ENCODE results near the gene SLC35E1.

Gene SLC35E1

GRCh38 chr19:16532440-16533234 lies 39.6 kb downstream of the SLC35E1 start:
- TF ChIP-seq, protein P1, sequence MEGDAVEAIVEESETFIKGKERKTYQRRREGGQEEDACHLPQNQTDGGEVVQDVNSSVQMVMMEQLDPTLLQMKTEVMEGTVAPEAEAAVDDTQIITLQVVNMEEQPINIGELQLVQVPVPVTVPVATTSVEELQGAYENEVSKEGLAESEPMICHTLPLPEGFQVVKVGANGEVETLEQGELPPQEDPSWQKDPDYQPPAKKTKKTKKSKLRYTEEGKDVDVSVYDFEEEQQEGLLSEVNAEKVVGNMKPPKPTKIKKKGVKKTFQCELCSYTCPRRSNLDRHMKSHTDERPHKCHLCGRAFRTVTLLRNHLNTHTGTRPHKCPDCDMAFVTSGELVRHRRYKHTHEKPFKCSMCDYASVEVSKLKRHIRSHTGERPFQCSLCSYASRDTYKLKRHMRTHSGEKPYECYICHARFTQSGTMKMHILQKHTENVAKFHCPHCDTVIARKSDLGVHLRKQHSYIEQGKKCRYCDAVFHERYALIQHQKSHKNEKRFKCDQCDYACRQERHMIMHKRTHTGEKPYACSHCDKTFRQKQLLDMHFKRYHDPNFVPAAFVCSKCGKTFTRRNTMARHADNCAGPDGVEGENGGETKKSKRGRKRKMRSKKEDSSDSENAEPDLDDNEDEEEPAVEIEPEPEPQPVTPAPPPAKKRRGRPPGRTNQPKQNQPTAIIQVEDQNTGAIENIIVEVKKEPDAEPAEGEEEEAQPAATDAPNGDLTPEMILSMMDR (IDR thresholded peaks at IDR 0.05; ENCODE audit: low read depth, low read length), result no peak

DNA sequence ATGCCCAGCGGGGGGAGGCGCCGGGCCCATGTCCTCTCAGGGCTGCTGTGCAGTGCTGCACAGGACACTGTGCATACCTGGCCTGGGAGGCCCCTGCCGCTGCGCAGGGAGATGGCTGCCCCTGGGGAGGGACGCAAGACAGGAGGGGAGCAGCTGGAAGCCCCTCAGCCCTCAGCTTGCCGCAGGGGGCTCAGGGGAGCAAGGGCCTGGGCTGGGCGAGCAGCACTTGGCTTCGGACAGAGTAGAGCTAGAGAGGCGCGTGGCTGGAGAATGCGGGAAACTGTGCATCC lies 40.9 kb downstream of the SLC35E1 start:
- TF ChIP-seq, protein P1 (IDR thresholded peaks at IDR 0.05; ENCODE audit: low read depth, low read length), result no peak
- H3K4me3 ChIP-seq (ENCODE audit: low read depth, low read length), result no peak overlapping the region

More at GRCh38 chr19:16532440-16533234, 39.6 kb downstream of the SLC35E1 start:
- H3K4me3 ChIP-seq (ENCODE audit: low read depth, low read length), result no peak overlapping the region

- TF ChIP-seq, protein P1 (IDR thresholded peaks at IDR 0.05; ENCODE audit: low read depth, low read length), result no peak
- H3K4me3 ChIP-seq (ENCODE audit: low read depth, low read length), result no peak overlapping the region
Observed at GRCh38 chr19:16530540-16531379, 41.5 kb downstream of the SLC35E1 start.

DNA sequence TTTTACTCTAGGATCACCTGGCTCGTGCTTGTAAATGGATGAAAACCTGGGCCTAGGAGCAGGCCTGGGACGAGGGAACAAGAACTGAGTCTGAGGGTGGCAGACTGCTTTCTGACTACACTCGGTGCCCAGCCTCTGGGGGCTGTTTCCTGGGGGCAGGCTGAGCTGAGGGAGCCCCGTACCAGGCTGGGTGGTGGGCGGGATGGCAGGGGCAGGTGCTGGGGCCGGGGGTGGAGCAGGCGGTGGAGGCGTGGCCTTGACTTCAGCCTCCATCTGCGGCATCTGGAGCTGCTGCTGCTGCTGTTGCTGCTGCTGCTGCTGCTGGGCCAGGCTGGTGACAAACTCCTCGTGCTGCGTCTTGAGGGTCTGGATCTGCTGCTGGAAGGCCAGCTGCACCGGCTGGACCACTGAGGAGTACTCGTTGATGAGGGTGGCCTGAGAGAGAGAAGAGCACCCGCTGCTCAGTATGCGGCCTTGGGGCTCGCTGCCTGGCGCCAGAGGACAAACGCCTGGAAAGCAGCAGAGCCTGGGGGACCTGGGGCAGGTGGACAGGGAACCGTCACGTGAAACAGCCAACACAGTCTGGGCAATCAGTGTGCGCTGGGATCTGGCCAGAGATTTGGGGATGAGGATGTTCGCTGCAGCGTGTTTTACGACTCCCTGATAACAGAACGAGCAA lies 42.6 kb downstream of the SLC35E1 start:
- no peak overlapping the region for H3K4me3 ChIP-seq (ENCODE audit: low read depth, low read length)
- TF ChIP-seq, protein P1 (IDR thresholded peaks at IDR 0.05; ENCODE audit: low read depth, low read length), result no peak

GRCh38 chr19:16527971-16528521 lies 44.2 kb downstream of the SLC35E1 start:
- no peak overlapping the region for H3K4me3 ChIP-seq (ENCODE audit: low read depth, low read length)
- TF ChIP-seq, protein P1 (IDR thresholded peaks at IDR 0.05; ENCODE audit: low read depth, low read length), result 0 out of 2 replicates have a peak, but pooled peaks have one; percentile 25

DNA sequence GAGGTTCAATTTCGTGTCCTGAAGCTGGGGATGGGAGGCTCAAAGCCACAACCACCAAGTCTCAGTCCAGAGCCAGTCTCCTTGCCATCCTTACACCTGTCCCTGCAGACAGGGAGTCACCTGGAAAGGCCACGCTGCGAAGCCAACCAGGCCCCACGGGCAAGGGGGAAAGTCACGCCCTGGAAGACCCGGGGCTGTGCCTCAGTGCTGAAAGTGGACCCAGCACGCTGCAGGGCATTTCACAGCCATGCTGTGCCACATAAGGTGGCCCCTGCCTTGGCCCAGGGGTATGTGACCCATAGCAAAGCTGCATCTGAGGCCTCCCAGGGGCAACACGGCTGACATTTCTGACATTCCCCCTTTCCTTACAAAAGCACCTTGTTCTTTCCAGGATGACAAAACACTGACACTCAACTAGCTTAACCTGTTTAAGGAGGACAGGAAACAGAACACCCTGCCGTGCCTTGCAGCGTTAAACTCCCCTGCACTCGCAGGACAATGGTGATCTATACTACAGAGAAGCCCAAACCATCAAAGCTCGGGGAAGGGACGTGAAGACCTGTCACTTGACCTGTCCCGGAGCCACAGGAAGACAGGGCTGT lies 44.8 kb downstream of the SLC35E1 start:
- H3K4me3 ChIP-seq (ENCODE audit: low read depth, low read length), result no peak overlapping the region
- TF ChIP-seq, protein P1 (IDR thresholded peaks at IDR 0.05; ENCODE audit: low read depth, low read length), result no peak

Measured in WI38 (cell line).